Measurements from ENCODE around the gene TMC6. TPM values are rescaled to one million over a fixed set of nuclear protein-coding genes. Genes with fewer than 3 reads are reported as not detected.

Gene TMC6
- total RNA-seq, 1 donor from 2014 or later = 61.7 TPM

- Mint-ChIP-seq H3K4me1 (ENCODE audit: low read depth, unreplicated experiment) (no peaks in the 10 kb centered on the region), H3K27me3 (ENCODE audit: low read depth, unreplicated experiment) (peaks cover 3% of the 10 kb centered on the region), H3K9me3 (ENCODE audit: unreplicated experiment) (no peaks in the 10 kb centered on the region), H3K36me3 (ENCODE audit: low read depth, unreplicated experiment) (peaks cover 8% of the 10 kb centered on the region), H3K27ac (ENCODE audit: unreplicated experiment) (no peak overlapping the region), H3K4me3 (ENCODE audit: unreplicated experiment) (no peak overlapping the region)
- TF ChIP-seq CTCF (IDR thresholded peaks at IDR 0.05; ENCODE audit: insufficient read depth, low read depth, low read length) (no peak), EZH2 (IDR thresholded peaks at IDR 0.05; ENCODE audit: insufficient read depth, low read length) (no peak)
- Histone ChIP-seq H2AFZ (ENCODE audit: low read depth, low read length) (no peak overlapping the region), H3K27me3 (ENCODE audit: insufficient read depth, low read length) (peaks cover 5% of the 10 kb centered on the region), H3K4me1 (ENCODE audit: insufficient read depth, low read length) (no peaks in the 10 kb centered on the region), H4K20me1 (ENCODE audit: insufficient read depth, low read length) (no peaks in the 10 kb centered on the region), H3K36me3 (ENCODE audit: insufficient read depth, low read length) (no peaks in the 10 kb centered on the region), H3K9ac (ENCODE audit: low read length) (no peak overlapping the region), H3K27ac (ENCODE audit: low read depth, low read length) (no peak overlapping the region), H3K9me3 (ENCODE audit: insufficient read depth, low read depth, low read length) (no peaks in the 10 kb centered on the region), H3K4me2 (ENCODE audit: low read length) (no peak overlapping the region), H3K79me2 (ENCODE audit: insufficient read depth, low read length) (no peaks in the 10 kb centered on the region), H3K4me3 (ENCODE audit: insufficient read depth, low read depth, low read length) (no peak overlapping the region)
- no peak for FAIRE-seq
- no peak for DNase-seq (ENCODE audit: low read depth)
Measured at GRCh38 chr17:78114831-78115723, 13.5 kb downstream of the TMC6 start.

DNA sequence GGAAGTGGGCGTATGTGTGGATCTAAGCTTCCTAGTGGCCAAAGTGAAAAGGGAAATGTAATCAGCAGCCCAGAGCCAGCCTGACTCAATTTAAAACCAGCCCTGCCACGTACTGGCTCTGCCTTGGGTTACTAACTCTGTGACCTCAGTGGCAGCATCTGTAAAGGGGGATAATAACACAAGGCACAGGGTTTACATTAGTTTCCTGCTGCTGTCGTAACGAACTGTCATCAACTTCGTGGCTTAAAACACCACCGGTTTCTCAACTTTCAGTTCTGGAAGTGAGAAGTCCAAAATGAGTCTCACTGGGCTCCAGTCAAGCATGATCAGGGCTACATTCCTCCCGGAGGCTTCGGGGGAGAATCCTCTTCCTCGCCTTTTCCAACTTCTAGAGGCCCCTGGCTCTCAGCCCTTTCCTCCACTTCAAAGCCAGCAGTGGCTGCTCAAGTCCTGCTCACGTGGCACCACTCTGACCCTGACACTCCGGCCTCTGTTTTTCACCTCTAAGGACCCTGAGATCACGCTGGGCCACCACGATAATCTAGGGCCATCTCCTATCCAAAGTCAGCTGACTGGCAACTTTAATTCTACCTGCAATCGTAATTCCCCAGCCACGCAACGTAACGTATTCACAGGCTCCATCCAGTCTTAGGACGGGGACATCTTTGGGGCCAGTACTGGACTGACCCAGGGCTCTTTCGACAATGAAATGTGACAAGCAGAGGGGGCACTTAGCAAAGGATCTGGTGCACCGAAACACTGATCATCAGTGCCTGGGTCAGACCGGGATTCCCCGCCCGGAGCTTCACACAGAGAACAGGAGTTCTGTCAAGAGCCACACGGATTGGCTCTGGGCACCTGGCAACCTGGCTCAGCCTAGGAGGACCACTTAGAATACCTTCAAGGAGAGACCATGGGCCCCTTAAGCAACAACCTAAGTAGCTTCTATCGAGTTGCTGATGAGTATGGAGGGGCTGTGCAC lies 14.5 kb downstream of the TMC6 start:
- Histone ChIP-seq H3K4me1 (ENCODE audit: insufficient read depth, low read length) (no peaks in the 10 kb centered on the region), H4K20me1 (ENCODE audit: insufficient read depth, low read length) (no peaks in the 10 kb centered on the region), H3K9ac (ENCODE audit: low read length) (no peak overlapping the region), H3K36me3 (ENCODE audit: insufficient read depth, low read length) (no peaks in the 10 kb centered on the region), H3K9me3 (ENCODE audit: insufficient read depth, low read depth, low read length) (no peaks in the 10 kb centered on the region), H3K27ac (ENCODE audit: low read depth, low read length) (no peak overlapping the region), H3K79me2 (ENCODE audit: insufficient read depth, low read length) (no peaks in the 10 kb centered on the region), H3K27me3 (ENCODE audit: insufficient read depth, low read length) (peaks cover 5% of the 10 kb centered on the region), H3K4me2 (ENCODE audit: low read length) (no peak overlapping the region), H3K4me3 (ENCODE audit: insufficient read depth, low read depth, low read length) (no peak overlapping the region), H2AFZ (ENCODE audit: low read depth, low read length) (no peak overlapping the region)
- no peak for TF ChIP-seq CTCF (IDR thresholded peaks at IDR 0.05; ENCODE audit: insufficient read depth, low read depth, low read length)
- no peak for TF ChIP-seq EZH2 (IDR thresholded peaks at IDR 0.05; ENCODE audit: insufficient read depth, low read length)
- FAIRE-seq (no peak), DNase-seq (ENCODE audit: low read depth) (no peak)
- no peaks in the 10 kb centered on the region for H3K9me3 Mint-ChIP-seq (ENCODE audit: unreplicated experiment)
- H3K36me3 Mint-ChIP-seq (ENCODE audit: low read depth, unreplicated experiment) = peaks cover 8% of the 10 kb centered on the region
- no peak overlapping the region for H3K27ac Mint-ChIP-seq (ENCODE audit: unreplicated experiment)
- H3K4me3 Mint-ChIP-seq (ENCODE audit: unreplicated experiment) = no peak overlapping the region
- peaks cover 3% of the 10 kb centered on the region for H3K27me3 Mint-ChIP-seq (ENCODE audit: low read depth, unreplicated experiment)
- H3K4me1 Mint-ChIP-seq (ENCODE audit: low read depth, unreplicated experiment) = no peaks in the 10 kb centered on the region

All from astrocyte (in vitro differentiated cells and primary cell).